ENCODE measurements around the gene NQO1.

The NQO1 gene

GRCh38 chr16:69703638-69704037 lies 22.7 kb downstream of the NQO1 start:
- no peaks in the 10 kb centered on the region for H3K9me3 ChIP-seq (ENCODE audit: insufficient read depth, low read length)
- DNase-seq (ENCODE audit: low read depth, low spot score) = no peak
- H3K4me3 ChIP-seq (ENCODE audit: insufficient read length, low read depth) = no peak overlapping the region
- H3K9ac ChIP-seq (ENCODE audit: insufficient read length, low read depth) = no peak overlapping the region
- H3K4me1 ChIP-seq (ENCODE audit: insufficient read depth, insufficient read length) = no peaks in the 10 kb centered on the region
- peaks cover 8% of the 10 kb centered on the region for H3K36me3 ChIP-seq (ENCODE audit: insufficient read depth, insufficient read length, low read length)
- no peak for TF ChIP-seq SUZ12 (IDR thresholded peaks at IDR 0.05; ENCODE audit: extremely low read depth, insufficient read depth, insufficient read length)
- no peak for TF ChIP-seq ZNF274 (IDR thresholded peaks at IDR 0.05; ENCODE audit: low read depth, low read length)
- TF ChIP-seq YY1 (IDR thresholded peaks at IDR 0.05; ENCODE audit: insufficient read depth, insufficient read length) = no peak
- no peaks in the 10 kb centered on the region for H3K27me3 ChIP-seq (ENCODE audit: insufficient read depth, insufficient read length)

GRCh38 chr16:69701866-69702265 lies 24.5 kb downstream of the NQO1 start:
- Histone ChIP-seq H3K9ac (ENCODE audit: insufficient read length, low read depth) (no peak overlapping the region), H3K9me3 (ENCODE audit: insufficient read depth, low read length) (no peaks in the 10 kb centered on the region), H3K36me3 (ENCODE audit: insufficient read depth, insufficient read length, low read length) (peaks cover 10% of the 10 kb centered on the region), H3K4me3 (ENCODE audit: insufficient read length, low read depth) (no peak overlapping the region), H3K4me1 (ENCODE audit: insufficient read depth, insufficient read length) (no peaks in the 10 kb centered on the region), H3K27me3 (ENCODE audit: insufficient read depth, insufficient read length) (no peaks in the 10 kb centered on the region)
- no peak for DNase-seq (ENCODE audit: low read depth, low spot score)
- TF ChIP-seq ZNF274 (IDR thresholded peaks at IDR 0.05; ENCODE audit: low read depth, low read length) (no peak), SUZ12 (IDR thresholded peaks at IDR 0.05; ENCODE audit: extremely low read depth, insufficient read depth, insufficient read length) (no peak), YY1 (IDR thresholded peaks at IDR 0.05; ENCODE audit: insufficient read depth, insufficient read length) (no peak)

GRCh38 chr16:69701452-69701851 lies 24.9 kb downstream of the NQO1 start:
- no peaks in the 10 kb centered on the region for H3K4me1 ChIP-seq (ENCODE audit: insufficient read depth, insufficient read length)
- peaks cover 14% of the 10 kb centered on the region for H3K36me3 ChIP-seq (ENCODE audit: insufficient read depth, insufficient read length, low read length)
- no peak for DNase-seq (ENCODE audit: low read depth, low spot score)
- H3K27me3 ChIP-seq (ENCODE audit: insufficient read depth, insufficient read length) = no peaks in the 10 kb centered on the region
- H3K9ac ChIP-seq (ENCODE audit: insufficient read length, low read depth) = no peak overlapping the region
- no peak overlapping the region for H3K4me3 ChIP-seq (ENCODE audit: insufficient read length, low read depth)
- no peaks in the 10 kb centered on the region for H3K9me3 ChIP-seq (ENCODE audit: insufficient read depth, low read length)
- TF ChIP-seq ZNF274 (IDR thresholded peaks at IDR 0.05; ENCODE audit: low read depth, low read length) (no peak), YY1 (IDR thresholded peaks at IDR 0.05; ENCODE audit: insufficient read depth, insufficient read length) (no peak), SUZ12 (IDR thresholded peaks at IDR 0.05; ENCODE audit: extremely low read depth, insufficient read depth, insufficient read length) (no peak)

GRCh38 chr16:69699915-69700314 lies 26.4 kb downstream of the NQO1 start:
- Histone ChIP-seq H3K36me3 (ENCODE audit: insufficient read depth, insufficient read length, low read length) (peaks cover 30% of the 10 kb centered on the region), H3K9me3 (ENCODE audit: insufficient read depth, low read length) (no peaks in the 10 kb centered on the region), H3K4me3 (ENCODE audit: insufficient read length, low read depth) (no peak overlapping the region), H3K4me1 (ENCODE audit: insufficient read depth, insufficient read length) (no peaks in the 10 kb centered on the region), H3K27me3 (ENCODE audit: insufficient read depth, insufficient read length) (no peaks in the 10 kb centered on the region), H3K9ac (ENCODE audit: insufficient read length, low read depth) (no peak overlapping the region)
- TF ChIP-seq ZNF274 (IDR thresholded peaks at IDR 0.05; ENCODE audit: low read depth, low read length) (no peak), YY1 (IDR thresholded peaks at IDR 0.05; ENCODE audit: insufficient read depth, insufficient read length) (no peak), SUZ12 (IDR thresholded peaks at IDR 0.05; ENCODE audit: extremely low read depth, insufficient read depth, insufficient read length) (no peak)
- no peak for DNase-seq (ENCODE audit: low read depth, low spot score)

GRCh38 chr16:69698404-69698803 lies 28.0 kb downstream of the NQO1 start:
- Histone ChIP-seq H3K4me1 (ENCODE audit: insufficient read depth, insufficient read length) (no peaks in the 10 kb centered on the region), H3K9ac (ENCODE audit: insufficient read length, low read depth) (no peak overlapping the region), H3K36me3 (ENCODE audit: insufficient read depth, insufficient read length, low read length) (peaks cover 40% of the 10 kb centered on the region), H3K27me3 (ENCODE audit: insufficient read depth, insufficient read length) (no peaks in the 10 kb centered on the region), H3K9me3 (ENCODE audit: insufficient read depth, low read length) (no peaks in the 10 kb centered on the region), H3K4me3 (ENCODE audit: insufficient read length, low read depth) (no peak overlapping the region)
- TF ChIP-seq YY1 (IDR thresholded peaks at IDR 0.05; ENCODE audit: insufficient read depth, insufficient read length) (no peak), SUZ12 (IDR thresholded peaks at IDR 0.05; ENCODE audit: extremely low read depth, insufficient read depth, insufficient read length) (no peak), ZNF274 (IDR thresholded peaks at IDR 0.05; ENCODE audit: low read depth, low read length) (no peak)
- no peak for DNase-seq (ENCODE audit: low read depth, low spot score)

GRCh38 chr16:69693916-69694315 lies 32.4 kb downstream of the NQO1 start:
- peaks cover 69% of the 10 kb centered on the region for H3K36me3 ChIP-seq (ENCODE audit: insufficient read depth, insufficient read length, low read length)

GRCh38 chr16:69691980-69692911 lies 34.1 kb downstream of the NQO1 start:
- Histone ChIP-seq H3K9me3 (ENCODE audit: insufficient read depth, low read length) (no peaks in the 10 kb centered on the region), H3K9ac (ENCODE audit: insufficient read length, low read depth) (no peak overlapping the region), H3K4me1 (ENCODE audit: insufficient read depth, insufficient read length) (no peaks in the 10 kb centered on the region), H3K27me3 (ENCODE audit: insufficient read depth, insufficient read length) (no peaks in the 10 kb centered on the region), H3K4me3 (ENCODE audit: insufficient read length, low read depth) (no peak overlapping the region), H3K36me3 (ENCODE audit: insufficient read depth, insufficient read length, low read length) (peaks cover 66% of the 10 kb centered on the region)
- TF ChIP-seq ZNF274 (IDR thresholded peaks at IDR 0.05; ENCODE audit: low read depth, low read length) = no peak
- no peak for TF ChIP-seq SUZ12 (IDR thresholded peaks at IDR 0.05; ENCODE audit: extremely low read depth, insufficient read depth, insufficient read length)
- no peak for TF ChIP-seq YY1 (IDR thresholded peaks at IDR 0.05; ENCODE audit: insufficient read depth, insufficient read length)
- no peak for DNase-seq (ENCODE audit: low read depth, low spot score)

More at GRCh38 chr16:69693916-69694315, 32.4 kb downstream of the NQO1 start:
- TF ChIP-seq YY1 (IDR thresholded peaks at IDR 0.05; ENCODE audit: insufficient read depth, insufficient read length) = no peak
- no peak for TF ChIP-seq ZNF274 (IDR thresholded peaks at IDR 0.05; ENCODE audit: low read depth, low read length)
- TF ChIP-seq SUZ12 (IDR thresholded peaks at IDR 0.05; ENCODE audit: extremely low read depth, insufficient read depth, insufficient read length) = no peak
- Histone ChIP-seq H3K4me1 (ENCODE audit: insufficient read depth, insufficient read length) (no peaks in the 10 kb centered on the region), H3K4me3 (ENCODE audit: insufficient read length, low read depth) (no peak overlapping the region), H3K9me3 (ENCODE audit: insufficient read depth, low read length) (no peaks in the 10 kb centered on the region), H3K27me3 (ENCODE audit: insufficient read depth, insufficient read length) (no peaks in the 10 kb centered on the region), H3K9ac (ENCODE audit: insufficient read length, low read depth) (no peak overlapping the region)
- DNase-seq (ENCODE audit: low read depth, low spot score) = no peak

Data from NT2/D1 (cell line).